Measurements from ENCODE around the gene MYH1.

Gene MYH1

GRCh38 chr17:10521949-10522348 is 3.6 kb upstream of the MYH1 start:
- no peak overlapping the region for H3K27ac ChIP-seq
- TF ChIP-seq ZFX (IDR thresholded peaks at IDR 0.05; ENCODE audit: borderline replicate concordance) (no peak), CTCF (IDR thresholded peaks at IDR 0.05) (no peak)

- TF ChIP-seq CTCF (IDR thresholded peaks at IDR 0.05) (no peak), ZFX (IDR thresholded peaks at IDR 0.05; ENCODE audit: borderline replicate concordance) (no peak)
- H3K27ac ChIP-seq: no peak overlapping the region
Measured at GRCh38 chr17:10516638-10517037, 1.7 kb downstream of the MYH1 start.

GRCh38 chr17:10516065-10516464 is 2.3 kb downstream of the MYH1 start:
- TF ChIP-seq ZFX (IDR thresholded peaks at IDR 0.05; ENCODE audit: borderline replicate concordance) (no peak), CTCF (IDR thresholded peaks at IDR 0.05) (no peak)

GRCh38 chr17:10513299-10514067 is 4.9 kb downstream of the MYH1 start:
- TF ChIP-seq CTCF (IDR thresholded peaks at IDR 0.05) (no peak), ZFX (IDR thresholded peaks at IDR 0.05; ENCODE audit: borderline replicate concordance) (no peak)
- H3K27ac ChIP-seq: no peak overlapping the region

More at GRCh38 chr17:10516065-10516464, 2.3 kb downstream of the MYH1 start:
- no peak overlapping the region for H3K27ac ChIP-seq

- H3K27ac ChIP-seq: no peak overlapping the region
- TF ChIP-seq ZFX (IDR thresholded peaks at IDR 0.05; ENCODE audit: borderline replicate concordance): no peak
- TF ChIP-seq CTCF (IDR thresholded peaks at IDR 0.05): no peak
Measured at GRCh38 chr17:10512856-10513255, 5.5 kb downstream of the MYH1 start.

- TF ChIP-seq CTCF (IDR thresholded peaks at IDR 0.05): no peak
- TF ChIP-seq ZFX (IDR thresholded peaks at IDR 0.05; ENCODE audit: borderline replicate concordance): no peak
Measured at GRCh38 chr17:10499950-10500349, 18.4 kb downstream of the MYH1 start.

GRCh38 chr17:10492004-10492403 is 26.3 kb downstream of the MYH1 start:
- no peak overlapping the region for H3K27ac ChIP-seq
- no peak for TF ChIP-seq ZFX (IDR thresholded peaks at IDR 0.05; ENCODE audit: borderline replicate concordance)
- TF ChIP-seq CTCF (IDR thresholded peaks at IDR 0.05): no peak

More at GRCh38 chr17:10499950-10500349, 18.4 kb downstream of the MYH1 start:
- H3K27ac ChIP-seq: no peak overlapping the region

Measured in 22Rv1 (cell line).